ENCODE measurements around the gene PPT1. TPM values are rescaled to one million over a fixed set of nuclear protein-coding genes. Genes with fewer than 3 reads are reported as not detected.
A peak's percentile ranks its signal among the peaks of the same experiment; 100 is the strongest.

The PPT1 gene
- polyA plus RNA-seq, 1 donor (not counting 4 experiments of a cell fraction or from before 2014, with no cell fraction given), result 58.9 TPM

GRCh38 chr1:40023379-40023944 lies 73.6 kb downstream of the PPT1 start:
- H3K9me3 ChIP-seq (ENCODE audit: control insufficient read depth, low read depth, low read length), result no peaks in the 10 kb centered on the region
- TF ChIP-seq, protein P1, sequence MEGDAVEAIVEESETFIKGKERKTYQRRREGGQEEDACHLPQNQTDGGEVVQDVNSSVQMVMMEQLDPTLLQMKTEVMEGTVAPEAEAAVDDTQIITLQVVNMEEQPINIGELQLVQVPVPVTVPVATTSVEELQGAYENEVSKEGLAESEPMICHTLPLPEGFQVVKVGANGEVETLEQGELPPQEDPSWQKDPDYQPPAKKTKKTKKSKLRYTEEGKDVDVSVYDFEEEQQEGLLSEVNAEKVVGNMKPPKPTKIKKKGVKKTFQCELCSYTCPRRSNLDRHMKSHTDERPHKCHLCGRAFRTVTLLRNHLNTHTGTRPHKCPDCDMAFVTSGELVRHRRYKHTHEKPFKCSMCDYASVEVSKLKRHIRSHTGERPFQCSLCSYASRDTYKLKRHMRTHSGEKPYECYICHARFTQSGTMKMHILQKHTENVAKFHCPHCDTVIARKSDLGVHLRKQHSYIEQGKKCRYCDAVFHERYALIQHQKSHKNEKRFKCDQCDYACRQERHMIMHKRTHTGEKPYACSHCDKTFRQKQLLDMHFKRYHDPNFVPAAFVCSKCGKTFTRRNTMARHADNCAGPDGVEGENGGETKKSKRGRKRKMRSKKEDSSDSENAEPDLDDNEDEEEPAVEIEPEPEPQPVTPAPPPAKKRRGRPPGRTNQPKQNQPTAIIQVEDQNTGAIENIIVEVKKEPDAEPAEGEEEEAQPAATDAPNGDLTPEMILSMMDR (optimal IDR thresholded peaks at IDR 0.05 in 1 of 3, IDR thresholded peaks at IDR 0.05 in 1 of 3, conservative IDR thresholded peaks at IDR 0.05 in 1 of 3; ENCODE audit: extremely low read depth in 1 of 3, insufficient read depth in 2 of 3, low read length in 3 of 3), result no peak
- no peak for TF ChIP-seq EZH2 (IDR thresholded peaks at IDR 0.05; ENCODE audit: low read length)
- no peak overlapping the region for H3K9ac ChIP-seq (ENCODE audit: control insufficient read depth, extremely low read depth, insufficient read depth, low read length)
- dilution Hi-C loops (cut with MboI; ENCODE audit: extremely low pct_ligation_motif_present, low sequenced_read_pairs), result no loop called here
- no peak overlapping the region for H3K27ac ChIP-seq (ENCODE audit: control insufficient read depth, insufficient read depth, low read length)
- no peaks in the 10 kb centered on the region for H3K36me3 ChIP-seq (ENCODE audit: control insufficient read depth in 2 of 2, extremely low read depth in 1 of 2, insufficient read depth in 2 of 2, low read length in 2 of 2)
- no peaks in the 10 kb centered on the region for H4K20me1 ChIP-seq (ENCODE audit: control insufficient read depth, extremely low read depth, insufficient read depth, low read length)
- no peak for DNase-seq (ENCODE audit: low read depth, low spot score)
- no peaks in the 10 kb centered on the region for H3K27me3 ChIP-seq (ENCODE audit: control insufficient read depth, extremely low read depth, insufficient read depth, low read length)
- peaks cover 3% of the 10 kb centered on the region for H3K4me1 ChIP-seq (ENCODE audit: control insufficient read depth, extremely low read depth, insufficient read depth, low read length)
- no peaks in the 10 kb centered on the region for H3K9me1 ChIP-seq (ENCODE audit: control insufficient read depth, extremely low read depth, insufficient read depth, low read length)
- H3K4me2 ChIP-seq (ENCODE audit: control insufficient read depth, extremely low read depth, insufficient read depth, low read depth, low read length), result no peak overlapping the region
- FAIRE-seq, result peak; percentile 9
- no peak overlapping the region for H3K4me3 ChIP-seq (ENCODE audit: control insufficient read depth in 2 of 3, extremely low read depth in 1 of 3, insufficient read depth in 2 of 3, low read depth in 1 of 3, low read length in 3 of 3)
- H2AFZ ChIP-seq (ENCODE audit: control insufficient read depth, low read length), result no peak overlapping the region
- H3K79me2 ChIP-seq (ENCODE audit: control insufficient read depth, insufficient read depth, low read length), result no peaks in the 10 kb centered on the region

Other genes with a start within 250 kb of the PPT1 start
- gene TRIT1, start 213.7 kb downstream of the PPT1 start, polyA plus RNA-seq, result 19.6 to 27.0 TPM (median 21.2 TPM) in 3 replicates
- gene MYCL, start 195.3 kb downstream of the PPT1 start, polyA plus RNA-seq, result 5.1 to 7.7 TPM (median 5.4 TPM) in 3 replicates
- 50.1 to 62.5 TPM (median 57.0 TPM) in 3 replicates for gene MFSD2A, start 142.1 kb downstream of the PPT1 start, polyA plus RNA-seq
- gene CAP1, start 56.5 kb downstream of the PPT1 start, polyA plus RNA-seq, result 891 to 1,048 TPM (median 959 TPM) in 3 replicates
- gene RLF, start 64.1 kb upstream of the PPT1 start, polyA plus RNA-seq, result 7.0 to 10.7 TPM (median 7.5 TPM) in 3 replicates
- not detected in 3 replicates for gene TMCO2, start 150.7 kb upstream of the PPT1 start, polyA plus RNA-seq
- 34.0 to 73.4 TPM (median 44.9 TPM) in 3 replicates for gene ZMPSTE24, start 161.0 kb upstream of the PPT1 start, polyA plus RNA-seq
- 1.2 to 3.0 TPM (median 1.6 TPM) in 3 replicates for gene COL9A2, start 220.0 kb upstream of the PPT1 start, polyA plus RNA-seq

Measured in keratinocyte (primary cell).